WTC11 (cell line): Measurements from ENCODE around the gene TIGD7. TPM values are rescaled to one million over a fixed set of nuclear protein-coding genes. Genes with fewer than 3 reads are reported as not detected.
"Not testable (repeated sequence)": the region's sequence is repeated elsewhere in the genome, so short reads cannot be mapped to it uniquely, and the experiment has no call there.

Source experiments
- ATAC-seq: fragments of 200-7000 bp; cut with Tn5 transposase; 2 replicates; pipeline ENCODE4 v1.10.0; 2021; ENCODE audit warnings: mild to moderate bottlenecking, moderate library complexity
- CTCF ChIA-PET: fragments of 300-600 bp; sonication (Branson Sonifier 250); formaldehyde crosslinking; loops from one replicate; lab custom pipeline; 2021; ENCODE audit warnings: antibody characterized with exemption; lab: Charles Lee
- POLR2A ChIA-PET: fragments of 350-600 bp; sonication (Branson Sonifier 250); formaldehyde crosslinking; loops from one replicate; lab custom pipeline; 2021; ENCODE audit warnings: antibody characterized with exemption; lab: Charles Lee
- DNase-seq: peaks from one replicate; pipeline ENCODE4 v3.0.0; 2021; ENCODE audit warnings: low spot score
- H3K27ac Mint-ChIP-seq: 2 replicates; pipeline ENCODE4 v1.8.0; 2021; ENCODE audit warnings: mixed read lengths
- H3K27me3 Mint-ChIP-seq: 2 replicates; pipeline ENCODE4 v1.8.0; 2021; ENCODE audit warnings: low read depth, mild to moderate bottlenecking, moderate library complexity, mixed read lengths
- H3K36me3 Mint-ChIP-seq: 2 replicates; pipeline ENCODE4 v1.8.0; 2021; ENCODE audit warnings: mixed read lengths
- H3K4me1 Mint-ChIP-seq: 2 replicates; pipeline ENCODE4 v1.8.0; 2022; ENCODE audit warnings: mixed read lengths
- H3K4me3 Mint-ChIP-seq: 2 replicates; pipeline ENCODE4 v1.8.0; 2021; ENCODE audit warnings: mild to moderate bottlenecking, moderate library complexity, mixed read lengths
- H3K9me3 Mint-ChIP-seq: 2 replicates; pipeline ENCODE4 v1.8.0; 2021; ENCODE audit warnings: mixed read lengths
- ESRRA ChIP-seq: sonication (generic); formaldehyde crosslinking; IDR thresholded peaks from 2 replicates; pipeline ENCODE4 v1.8.1; 2022; ENCODE audit warnings: mild to moderate bottlenecking, missing genetic modification reagents, borderline replicate concordance
- NR1H2 ChIP-seq: sonication (generic); formaldehyde crosslinking; IDR thresholded peaks from 2 replicates; pipeline ENCODE4 v1.9.0; 2021; ENCODE audit warnings: mild to moderate bottlenecking, moderate library complexity, missing genetic modification reagents
- RORB ChIP-seq: fragments of 250-450 bp; sonication (Bioruptor Pico); IDR thresholded peaks from 2 replicates; pipeline ENCODE4 v1.9.0; 2021; ENCODE audit warnings: mild to moderate bottlenecking
- ZNF263 ChIP-seq: sonication (generic); formaldehyde crosslinking; IDR thresholded peaks from 2 replicates; pipeline ENCODE4 v1.8.1; 2022; ENCODE audit warnings: low read depth, mild to moderate bottlenecking, moderate library complexity, missing genetic modification reagents
- ZNF317 ChIP-seq: sonication (generic); formaldehyde crosslinking; IDR thresholded peaks from 2 replicates; pipeline ENCODE4 v1.8.1; 2023; ENCODE audit warnings: low read depth, mild to moderate bottlenecking, moderate library complexity, missing genetic modification reagents, borderline replicate concordance
- ZNF423 ChIP-seq: fragments of 250-450 bp; sonication (Bioruptor Pico); IDR thresholded peaks from 2 replicates; pipeline ENCODE4 v2.1.2; 2022; ENCODE audit warnings: mild to moderate bottlenecking, moderate library complexity
- total RNA-seq: library from RNA; stranded (reverse); gene quantifications from 3 replicates; pipeline ENCODE4 v1.2.3, GENCODE V29; 2021
- TF ChIP-seq, protein P1 (sequence below): sonication (generic); formaldehyde crosslinking; IDR thresholded peaks from 2 replicates; pipeline ENCODE4 v1.8.1; 2022; ENCODE audit warnings: mild to moderate bottlenecking, missing genetic modification reagents, moderate library complexity, borderline replicate concordance
- TF ChIP-seq, protein P2 (sequence below): sonication (generic); formaldehyde crosslinking; IDR thresholded peaks from 2 replicates; pipeline ENCODE4 v1.8.1; 2022; ENCODE audit warnings: mild to moderate bottlenecking, moderate library complexity, missing genetic modification reagents
- TF ChIP-seq, protein P3 (sequence below): fragments of 250-450 bp; sonication (Bioruptor Pico); IDR thresholded peaks from 2 replicates; pipeline ENCODE4 v1.9.0; 2021; ENCODE audit warnings: mild to moderate bottlenecking
- TF ChIP-seq, protein P4 (sequence below): fragments of 250-450 bp; sonication (Bioruptor Pico); IDR thresholded peaks from 2 replicates; pipeline ENCODE4 v1.8.0; 2021; ENCODE audit warnings: mild to moderate bottlenecking
- TF ChIP-seq, protein P5 (sequence below): sonication (generic); formaldehyde crosslinking; IDR thresholded peaks from 2 replicates; pipeline ENCODE4 v1.8.0; 2023; ENCODE audit warnings: mild to moderate bottlenecking, missing genetic modification reagents
- TF ChIP-seq, protein P6 (sequence below): fragments of 200-600 bp; IDR thresholded peaks from 2 replicates; pipeline ENCODE4 v1.8.0; 2022; ENCODE audit warnings: antibody characterized with exemption

The TIGD7 gene
- total RNA-seq, 1 experiment from 2014 or later, result 7.0 TPM

DNA sequence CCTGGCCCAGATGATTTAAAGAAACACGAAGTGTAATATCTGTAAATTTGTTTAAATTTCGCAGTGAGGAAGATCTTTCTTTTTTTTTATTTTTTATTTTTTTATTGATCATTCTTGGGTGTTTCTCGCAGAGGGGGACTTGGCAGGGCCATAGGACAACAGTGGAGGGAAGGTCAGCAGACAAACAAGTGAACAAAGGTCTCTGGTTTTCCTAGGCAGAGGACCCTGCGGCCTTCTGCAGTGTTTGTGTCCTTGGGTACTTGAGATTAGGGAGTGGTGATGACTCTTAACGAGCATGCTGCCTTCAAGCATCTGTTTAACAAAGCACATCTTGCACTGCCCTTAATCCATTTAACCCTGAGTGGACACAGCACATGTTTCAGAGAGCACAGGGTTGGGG lies 34.5 kb downstream of the TIGD7 start:
- H3K4me3 Mint-ChIP-seq, H3K4me1 Mint-ChIP-seq, CTCF ChIA-PET, POLR2A ChIA-PET, DNase-seq, H3K27ac Mint-ChIP-seq, H3K36me3 Mint-ChIP-seq, ATAC-seq: not testable (repeated sequence)
- Mint-ChIP-seq H3K27me3 (peaks cover 22% of the 10 kb centered on the region), H3K9me3 (peaks cover 54% of the 10 kb centered on the region)

DNA sequence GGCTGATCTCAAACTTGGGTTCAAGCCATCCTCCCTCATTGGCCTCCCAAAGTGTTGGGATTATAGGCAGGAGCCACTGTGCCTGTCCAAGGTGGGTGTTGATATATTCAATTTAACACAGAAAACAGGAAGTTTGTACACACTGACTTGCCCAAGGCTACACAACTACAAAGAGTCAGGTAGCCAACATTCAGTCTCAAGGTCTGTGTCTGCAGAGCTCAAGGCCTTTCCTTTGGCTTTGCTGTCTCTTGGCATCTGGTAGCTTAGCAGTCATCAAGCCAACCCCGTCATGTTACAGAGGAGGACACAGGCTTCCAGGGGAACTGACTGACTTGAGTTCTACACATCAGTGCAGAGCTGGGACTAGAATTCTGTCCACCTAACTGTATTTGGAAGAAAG lies 36.9 kb downstream of the TIGD7 start:
- ChIA-PET POLR2A (no interaction called here), CTCF (interaction anchor here (1.2 to 2.0 kb wide), 5 partner anchors 10 to 133 kb away, joined by 3 to 19 read pairs (median 4); partner anchors contain the start of genes ZNF174, ZNF263 and ZSCAN32)
- H3K4me3 Mint-ChIP-seq, result no peak overlapping the region
- H3K27ac Mint-ChIP-seq, result no peak overlapping the region
- no peaks in the 10 kb centered on the region for H3K36me3 Mint-ChIP-seq
- H3K9me3 Mint-ChIP-seq, result peaks cover 40% of the 10 kb centered on the region
- peaks cover 6% of the 10 kb centered on the region; the same call in 1 of the 2 replicates for H3K4me1 Mint-ChIP-seq
- ATAC-seq (no peak), DNase-seq (no peak)
- peaks cover 37% of the 10 kb centered on the region for H3K27me3 Mint-ChIP-seq
- no peak for TF ChIP-seq ESRRA (CRISPR knock-in tag)
- TF ChIP-seq, protein P1, sequence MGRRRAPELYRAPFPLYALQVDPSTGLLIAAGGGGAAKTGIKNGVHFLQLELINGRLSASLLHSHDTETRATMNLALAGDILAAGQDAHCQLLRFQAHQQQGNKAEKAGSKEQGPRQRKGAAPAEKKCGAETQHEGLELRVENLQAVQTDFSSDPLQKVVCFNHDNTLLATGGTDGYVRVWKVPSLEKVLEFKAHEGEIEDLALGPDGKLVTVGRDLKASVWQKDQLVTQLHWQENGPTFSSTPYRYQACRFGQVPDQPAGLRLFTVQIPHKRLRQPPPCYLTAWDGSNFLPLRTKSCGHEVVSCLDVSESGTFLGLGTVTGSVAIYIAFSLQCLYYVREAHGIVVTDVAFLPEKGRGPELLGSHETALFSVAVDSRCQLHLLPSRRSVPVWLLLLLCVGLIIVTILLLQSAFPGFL, result no peak
- no peak for TF ChIP-seq ZNF423 (CRISPR knock-in tag)
- TF ChIP-seq, protein P2, sequence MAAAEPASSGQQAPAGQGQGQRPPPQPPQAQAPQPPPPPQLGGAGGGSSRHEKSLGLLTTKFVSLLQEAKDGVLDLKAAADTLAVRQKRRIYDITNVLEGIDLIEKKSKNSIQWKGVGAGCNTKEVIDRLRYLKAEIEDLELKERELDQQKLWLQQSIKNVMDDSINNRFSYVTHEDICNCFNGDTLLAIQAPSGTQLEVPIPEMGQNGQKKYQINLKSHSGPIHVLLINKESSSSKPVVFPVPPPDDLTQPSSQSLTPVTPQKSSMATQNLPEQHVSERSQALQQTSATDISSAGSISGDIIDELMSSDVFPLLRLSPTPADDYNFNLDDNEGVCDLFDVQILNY (CRISPR knock-in tag), result no peak
- TF ChIP-seq NR1H2 (CRISPR knock-in tag), result no peak
- TF ChIP-seq, protein P3, sequence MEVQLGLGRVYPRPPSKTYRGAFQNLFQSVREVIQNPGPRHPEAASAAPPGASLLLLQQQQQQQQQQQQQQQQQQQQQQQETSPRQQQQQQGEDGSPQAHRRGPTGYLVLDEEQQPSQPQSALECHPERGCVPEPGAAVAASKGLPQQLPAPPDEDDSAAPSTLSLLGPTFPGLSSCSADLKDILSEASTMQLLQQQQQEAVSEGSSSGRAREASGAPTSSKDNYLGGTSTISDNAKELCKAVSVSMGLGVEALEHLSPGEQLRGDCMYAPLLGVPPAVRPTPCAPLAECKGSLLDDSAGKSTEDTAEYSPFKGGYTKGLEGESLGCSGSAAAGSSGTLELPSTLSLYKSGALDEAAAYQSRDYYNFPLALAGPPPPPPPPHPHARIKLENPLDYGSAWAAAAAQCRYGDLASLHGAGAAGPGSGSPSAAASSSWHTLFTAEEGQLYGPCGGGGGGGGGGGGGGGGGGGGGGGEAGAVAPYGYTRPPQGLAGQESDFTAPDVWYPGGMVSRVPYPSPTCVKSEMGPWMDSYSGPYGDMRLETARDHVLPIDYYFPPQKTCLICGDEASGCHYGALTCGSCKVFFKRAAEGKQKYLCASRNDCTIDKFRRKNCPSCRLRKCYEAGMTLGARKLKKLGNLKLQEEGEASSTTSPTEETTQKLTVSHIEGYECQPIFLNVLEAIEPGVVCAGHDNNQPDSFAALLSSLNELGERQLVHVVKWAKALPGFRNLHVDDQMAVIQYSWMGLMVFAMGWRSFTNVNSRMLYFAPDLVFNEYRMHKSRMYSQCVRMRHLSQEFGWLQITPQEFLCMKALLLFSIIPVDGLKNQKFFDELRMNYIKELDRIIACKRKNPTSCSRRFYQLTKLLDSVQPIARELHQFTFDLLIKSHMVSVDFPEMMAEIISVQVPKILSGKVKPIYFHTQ, result no peak

DNA sequence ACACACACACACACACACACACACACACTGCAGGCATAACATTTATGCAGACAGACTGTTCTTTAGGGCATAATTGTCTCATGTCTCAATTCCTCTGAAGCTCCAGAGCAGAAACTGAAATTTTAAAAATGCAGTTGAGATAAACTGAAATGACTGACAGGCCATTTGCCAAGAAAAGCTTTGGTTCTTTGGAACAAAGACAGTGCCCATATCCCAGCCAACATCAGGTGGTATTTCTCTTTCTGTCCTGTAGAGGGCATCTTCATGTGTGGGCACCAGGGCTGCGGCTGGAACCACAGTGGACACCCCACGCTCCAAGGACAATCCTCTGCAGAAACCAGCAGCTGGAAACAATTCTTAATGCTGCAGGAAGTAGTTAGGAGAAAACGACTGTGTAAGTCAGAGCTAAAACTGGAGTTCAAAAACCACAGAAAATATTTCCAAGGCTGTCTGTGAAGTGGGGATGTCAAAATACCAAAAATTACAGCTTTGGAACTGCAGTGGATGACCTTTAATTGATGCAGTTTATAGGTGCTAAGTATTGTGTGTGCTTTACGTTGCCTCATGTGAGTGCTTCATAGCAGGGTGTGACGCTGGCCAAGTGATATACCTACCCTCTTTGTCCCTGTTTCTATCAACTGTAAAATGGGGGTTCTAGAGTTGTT lies 38.2 kb downstream of the TIGD7 start:
- ATAC-seq (peak; percentile 12; the same call in 1 of the 2 replicates), DNase-seq (no peak)
- Mint-ChIP-seq H3K36me3 (no peaks in the 10 kb centered on the region), H3K9me3 (peaks cover 36% of the 10 kb centered on the region), H3K27me3 (peaks cover 48% of the 10 kb centered on the region), H3K4me1 (peaks cover 6% of the 10 kb centered on the region; the same call in 1 of the 2 replicates), H3K4me3 (no peak overlapping the region), H3K27ac (no peak overlapping the region)
- ChIA-PET CTCF (interaction anchor here (0.6 to 2.0 kb wide), 20 partner anchors 8 to 1318 kb away, joined by 3 to 19 read pairs (median 4); partner anchors contain the start of genes MEFV, NAA60, OR1F1 and ZNF174), POLR2A (interaction anchor here (0.6 to 1.5 kb wide), 2 partner anchors 16 to 44 kb away, joined by 4 read pairs; partner anchors contain the start of gene ZNF263)
- TF ChIP-seq ZNF317 (no peak), ZNF263 (CRISPR knock-in tag) (no peak), RORB (CRISPR knock-in tag) (no peak)
- TF ChIP-seq, protein P4, sequence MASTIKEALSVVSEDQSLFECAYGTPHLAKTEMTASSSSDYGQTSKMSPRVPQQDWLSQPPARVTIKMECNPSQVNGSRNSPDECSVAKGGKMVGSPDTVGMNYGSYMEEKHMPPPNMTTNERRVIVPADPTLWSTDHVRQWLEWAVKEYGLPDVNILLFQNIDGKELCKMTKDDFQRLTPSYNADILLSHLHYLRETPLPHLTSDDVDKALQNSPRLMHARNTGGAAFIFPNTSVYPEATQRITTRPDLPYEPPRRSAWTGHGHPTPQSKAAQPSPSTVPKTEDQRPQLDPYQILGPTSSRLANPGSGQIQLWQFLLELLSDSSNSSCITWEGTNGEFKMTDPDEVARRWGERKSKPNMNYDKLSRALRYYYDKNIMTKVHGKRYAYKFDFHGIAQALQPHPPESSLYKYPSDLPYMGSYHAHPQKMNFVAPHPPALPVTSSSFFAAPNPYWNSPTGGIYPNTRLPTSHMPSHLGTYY, result no peak
- TF ChIP-seq, protein P5, sequence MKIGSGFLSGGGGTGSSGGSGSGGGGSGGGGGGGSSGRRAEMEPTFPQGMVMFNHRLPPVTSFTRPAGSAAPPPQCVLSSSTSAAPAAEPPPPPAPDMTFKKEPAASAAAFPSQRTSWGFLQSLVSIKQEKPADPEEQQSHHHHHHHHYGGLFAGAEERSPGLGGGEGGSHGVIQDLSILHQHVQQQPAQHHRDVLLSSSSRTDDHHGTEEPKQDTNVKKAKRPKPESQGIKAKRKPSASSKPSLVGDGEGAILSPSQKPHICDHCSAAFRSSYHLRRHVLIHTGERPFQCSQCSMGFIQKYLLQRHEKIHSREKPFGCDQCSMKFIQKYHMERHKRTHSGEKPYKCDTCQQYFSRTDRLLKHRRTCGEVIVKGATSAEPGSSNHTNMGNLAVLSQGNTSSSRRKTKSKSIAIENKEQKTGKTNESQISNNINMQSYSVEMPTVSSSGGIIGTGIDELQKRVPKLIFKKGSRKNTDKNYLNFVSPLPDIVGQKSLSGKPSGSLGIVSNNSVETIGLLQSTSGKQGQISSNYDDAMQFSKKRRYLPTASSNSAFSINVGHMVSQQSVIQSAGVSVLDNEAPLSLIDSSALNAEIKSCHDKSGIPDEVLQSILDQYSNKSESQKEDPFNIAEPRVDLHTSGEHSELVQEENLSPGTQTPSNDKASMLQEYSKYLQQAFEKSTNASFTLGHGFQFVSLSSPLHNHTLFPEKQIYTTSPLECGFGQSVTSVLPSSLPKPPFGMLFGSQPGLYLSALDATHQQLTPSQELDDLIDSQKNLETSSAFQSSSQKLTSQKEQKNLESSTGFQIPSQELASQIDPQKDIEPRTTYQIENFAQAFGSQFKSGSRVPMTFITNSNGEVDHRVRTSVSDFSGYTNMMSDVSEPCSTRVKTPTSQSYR (CRISPR knock-in tag), result no peak
- TF ChIP-seq, protein P6, sequence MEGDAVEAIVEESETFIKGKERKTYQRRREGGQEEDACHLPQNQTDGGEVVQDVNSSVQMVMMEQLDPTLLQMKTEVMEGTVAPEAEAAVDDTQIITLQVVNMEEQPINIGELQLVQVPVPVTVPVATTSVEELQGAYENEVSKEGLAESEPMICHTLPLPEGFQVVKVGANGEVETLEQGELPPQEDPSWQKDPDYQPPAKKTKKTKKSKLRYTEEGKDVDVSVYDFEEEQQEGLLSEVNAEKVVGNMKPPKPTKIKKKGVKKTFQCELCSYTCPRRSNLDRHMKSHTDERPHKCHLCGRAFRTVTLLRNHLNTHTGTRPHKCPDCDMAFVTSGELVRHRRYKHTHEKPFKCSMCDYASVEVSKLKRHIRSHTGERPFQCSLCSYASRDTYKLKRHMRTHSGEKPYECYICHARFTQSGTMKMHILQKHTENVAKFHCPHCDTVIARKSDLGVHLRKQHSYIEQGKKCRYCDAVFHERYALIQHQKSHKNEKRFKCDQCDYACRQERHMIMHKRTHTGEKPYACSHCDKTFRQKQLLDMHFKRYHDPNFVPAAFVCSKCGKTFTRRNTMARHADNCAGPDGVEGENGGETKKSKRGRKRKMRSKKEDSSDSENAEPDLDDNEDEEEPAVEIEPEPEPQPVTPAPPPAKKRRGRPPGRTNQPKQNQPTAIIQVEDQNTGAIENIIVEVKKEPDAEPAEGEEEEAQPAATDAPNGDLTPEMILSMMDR, result peak; percentile 56; the same call in 1 of the 2 replicates
